Kidney (tissue), 14 donors: Measurements from ENCODE around the gene PDZD2. TPM values are rescaled to one million over a fixed set of nuclear protein-coding genes. Genes with fewer than 3 reads are reported as not detected.
A peak's percentile ranks its signal among the peaks of the same experiment; 100 is the strongest.

Experiments used
- DNase-seq, 5 donors: peaks; one replicate each; pipeline ENCODE4 v3.0.0-alpha.2; 2013 to 2020
- FAIRE-seq: peaks from 2 replicates; lab custom pipeline; 2012; peaks lifted over from hg19 to GRCh38; lab: Jason Lieb, UNC
- H3K27ac ChIP-seq, 2 donors: one replicate each; pipeline ENCODE4 v1.7.0; 2013; ENCODE audit warnings: low read depth in 2 of 2, low read length in 2 of 2, inconsistent platforms in 1 of 2
- H3K27me3 ChIP-seq: one replicate; pipeline ENCODE4 v1.7.1; 2013; ENCODE audit warnings: low read length, inconsistent platforms; ENCODE audit not compliant: control insufficient read depth, insufficient read depth
- H3K36me3 ChIP-seq, 3 donors: one replicate each; pipeline versions ENCODE4 v1.7.0 to v1.7.1; 2013; ENCODE audit warnings: low read length in 3 of 3, control low read depth in 1 of 3, inconsistent platforms in 1 of 3; ENCODE audit not compliant: insufficient read depth in 3 of 3, control insufficient read depth in 2 of 3
- H3K4me1 ChIP-seq, 3 donors: one replicate each; pipeline versions ENCODE4 v1.7.0 to v1.7.1; 2013; ENCODE audit warnings: low read length in 3 of 3, inconsistent platforms in 1 of 3, low read depth in 1 of 3; ENCODE audit not compliant: control insufficient read depth in 2 of 3, insufficient read depth in 2 of 3
- H3K4me3 ChIP-seq, 3 donors: one replicate each; pipeline versions ENCODE4 v1.7.0 to v1.8.1; 2013; ENCODE audit warnings: low read length in 3 of 3, control low read depth in 1 of 3, inconsistent platforms in 1 of 3
- H3K9ac ChIP-seq, 3 donors: one replicate each; pipeline versions ENCODE4 v1.7.0 to v1.7.1; 2013; ENCODE audit warnings: low read length in 3 of 3, control low read depth in 1 of 3, inconsistent platforms in 1 of 3
- H3K9me3 ChIP-seq, 3 donors: one replicate each; pipeline versions ENCODE4 v1.7.0 to v1.7.1; 2013; ENCODE audit warnings: low read length in 3 of 3, control low read depth in 1 of 3, inconsistent platforms in 1 of 3; ENCODE audit not compliant: control insufficient read depth in 2 of 3, insufficient read depth in 1 of 3
- CTCF ChIP-seq: IDR thresholded peaks from 3 replicates; pipeline ENCODE4 v1.5.1; 2012; ENCODE audit warnings: mild to moderate bottlenecking, moderate library complexity, borderline replicate concordance; ENCODE audit not compliant: insufficient read depth; ENCODE audit errors: extremely low read depth
- intact Hi-C: fragments of 100-400 bp; cut with DNase I; formaldehyde crosslinking; loops from one replicate; pipeline ENCODE4 v1.11.1; 2022
- polyA plus RNA-seq: library from polyadenylated mRNA; stranded (reverse); fragments of 350-450 nt; fragmentation: Illumina TruSeq; extraction: RNeasy Lipid Tissue Mini Kit (QIAGEN cat#74804); gene quantifications from one replicate; pipeline ENCODE4 v1.2.3, GENCODE V29; 2014; ENCODE audit warnings: low read depth, low replicate concordance; ENCODE audit not compliant: insufficient read depth
- total RNA-seq: library from RNA; stranded (reverse); fragmentation: NEBNext Ultra II Directional; extraction: Animal tissue kit (Norgen Biotek cat#: 25700); gene quantifications from one replicate; pipeline ENCODE4 v1.2.1, GENCODE V29; 2021
- donor health status: control.
- donor health status: control.
- donor health status: control.
- donor health status: control.
- donor health status: control.
- donor health status: DM: yes; HTN: yes; CAD: no.
- donor health status: Normal renal cell carcinoma (clear cell type).

Gene PDZD2
- total and polyA plus RNA-seq, 2 donors from 2014 or later = 6.2 to 14.8 TPM

- TF ChIP-seq CTCF = no peak
These were observed 485.2 kb downstream of the PDZD2 start for GRCh38 chr5:32123889-32124676.

DNA sequence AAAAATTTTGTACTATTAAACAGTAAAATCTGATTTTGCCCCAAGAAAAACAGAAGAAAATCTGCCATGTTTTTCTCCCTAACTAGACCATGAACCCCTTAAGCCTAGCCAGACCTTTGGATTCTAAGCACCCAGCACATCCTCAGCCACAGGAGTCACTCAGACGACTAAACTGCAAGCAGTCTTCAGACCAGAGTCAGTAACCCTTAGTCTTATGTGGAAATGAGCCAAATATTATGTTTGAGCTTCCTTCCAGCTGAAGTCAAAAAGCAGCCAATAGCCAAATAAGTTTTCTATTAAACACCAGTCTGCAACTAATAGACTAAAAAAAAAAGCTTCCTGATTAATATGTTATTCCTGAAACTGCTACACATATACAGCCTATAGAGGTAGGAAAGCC, 487.8 kb downstream of the PDZD2 start:
- no peak overlapping the region for H3K27ac ChIP-seq
- H3K27me3 ChIP-seq = no peaks in the 10 kb centered on the region
- intact Hi-C loops = no loop called here
- TF ChIP-seq CTCF = no peak
- peaks cover 0 to 12% (median 9%) of the 10 kb centered on the region in 3 donors for H3K4me1 ChIP-seq
- peak in 1 of 5 donors; percentile 19 for DNase-seq
- no peak overlapping the region for H3K9ac ChIP-seq
- H3K36me3 ChIP-seq = peaks cover 0 to 7% (median 2%) of the 10 kb centered on the region in 3 donors
- peak; percentile 57 for FAIRE-seq
- H3K4me3 ChIP-seq = no peak overlapping the region
- no peaks in the 10 kb centered on the region for H3K9me3 ChIP-seq

More at GRCh38 chr5:32123889-32124676, 485.2 kb downstream of the PDZD2 start:
- Histone ChIP-seq H3K9me3 (no peaks in the 10 kb centered on the region), H3K9ac (no peak overlapping the region), H3K27me3 (no peaks in the 10 kb centered on the region), H3K4me3 (no peak overlapping the region), H3K36me3 (peaks cover 2 to 10% (median 5%) of the 10 kb centered on the region in 3 donors), H3K27ac (no peak overlapping the region), H3K4me1 (peaks cover 0 to 12% (median 9%) of the 10 kb centered on the region in 3 donors)
- DNase-seq (no peak), FAIRE-seq (no peak)
- intact Hi-C loops = no loop called here

DNA sequence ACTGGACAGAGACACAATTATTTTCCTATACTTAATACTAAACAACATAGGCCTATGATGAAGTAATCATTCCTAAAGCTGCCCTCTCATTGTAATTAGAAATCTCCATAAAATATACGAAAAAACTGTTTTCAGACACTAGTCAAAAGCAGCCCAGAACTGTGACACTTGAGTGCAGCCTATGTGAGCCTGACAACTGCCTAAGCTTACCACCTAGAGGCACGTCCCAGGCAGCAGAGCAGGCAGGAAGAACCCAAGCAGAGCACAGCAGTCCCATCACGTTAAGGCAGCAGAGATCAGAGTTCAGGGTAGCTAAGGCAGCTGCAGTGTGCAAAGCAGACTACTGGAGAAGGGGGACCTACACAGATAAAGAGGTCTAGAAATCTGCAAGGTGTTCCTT, 488.8 kb downstream of the PDZD2 start:
- H3K4me3 ChIP-seq = no peak overlapping the region
- no peaks in the 10 kb centered on the region for H3K9me3 ChIP-seq
- FAIRE-seq (no peak), DNase-seq (no peak)
- H3K36me3 ChIP-seq = peaks cover 0 to 7% (median 2%) of the 10 kb centered on the region in 3 donors
- no peak overlapping the region for H3K9ac ChIP-seq
- intact Hi-C loops = no loop called here
- H3K4me1 ChIP-seq = peaks cover 0 to 12% (median 9%) of the 10 kb centered on the region in 3 donors
- no peaks in the 10 kb centered on the region for H3K27me3 ChIP-seq
- no peak for TF ChIP-seq CTCF
- H3K27ac ChIP-seq = no peak overlapping the region
